H1 (cell line): ENCODE data around the gene TRIP13. TPM values are rescaled to one million over a fixed set of nuclear protein-coding genes. Genes with fewer than 3 reads are reported as not detected.

Experiments
- CEBPB ChIP-seq: IDR thresholded peaks from 2 replicates; pipeline ENCODE4 v1.6.1; 2012; ENCODE audit warnings: low read depth, low read length
- CHD1 ChIP-seq: IDR thresholded peaks from 2 replicates; pipeline ENCODE4 v1.6.1; 2012; ENCODE audit warnings: low read depth, low read length, improper control_type of control experiment
- CHD2 ChIP-seq: IDR thresholded peaks from 2 replicates; pipeline ENCODE4 v1.6.1; 2012; ENCODE audit warnings: low read length, improper control_type of control experiment
- CHD7 ChIP-seq: fragments of 300-600 bp; sonication (generic); IDR thresholded peaks from 2 replicates; pipeline ENCODE4 v1.7.1; 2012; ENCODE audit warnings: low read length, moderate library complexity, mild to moderate bottlenecking, inconsistent platforms; ENCODE audit not compliant: insufficient replicate concordance
- E2F6 ChIP-seq: IDR thresholded peaks from 2 replicates; pipeline ENCODE4 v1.6.1; 2012; ENCODE audit warnings: inconsistent platforms
- RNF2 ChIP-seq: fragments of 200-900, 300-1000 bp; sonication (generic); IDR thresholded peaks from 2 replicates; pipeline ENCODE4 v1.7.1; 2016; ENCODE audit warnings: borderline replicate concordance, low read depth, mild to moderate bottlenecking, antibody characterized with exemption, low read length; ENCODE audit not compliant: poor library complexity, severe bottlenecking; ENCODE audit errors: missing control alignments
- TAF7 ChIP-seq: optimal IDR thresholded peaks from 2 replicates; pipeline ENCODE3; 2011; ENCODE audit warnings: low read depth, mild to moderate bottlenecking, inconsistent platforms, low read length, moderate library complexity, borderline replicate concordance
- USF2 ChIP-seq: IDR thresholded peaks from 2 replicates; pipeline ENCODE4 v1.6.1; 2011; ENCODE audit warnings: low read length, improper control_type of control experiment
- polyA plus RNA-seq, 7 experiments: library from polyadenylated mRNA; depleted of rRNA in 3 of 7; stranded (reverse) in 5 of 7; unstranded in 2 of 7; fragments of >200 nt in 5 of 7; fragments of 200-250 nt in 2 of 7; gene quantifications; 1 replicate in 5 of 7; 2 replicates in 1 of 7; 4 replicates in 1 of 7; pipeline versions ENCODE4 v1.2.1 to v1.2.3, GENCODE V29; 2011 to 2013; ENCODE audit warnings: missing spikeins in 2 of 7, mixed read lengths in 2 of 7
- total RNA-seq: library from RNA; stranded (reverse); fragmentation: NEBNext Ultra II Directional; extraction: Animal tissue kit (Norgen Biotek cat#: 25700); gene quantifications from 2 replicates; pipeline ENCODE4 v1.2.1, GENCODE V29; 2021

The TRIP13 gene
- total and polyA plus RNA-seq, 2 of the 8 experiments (the other 6 are each of a cell fraction or from before 2014, with no cell fraction given), result 20.0 to 39.2 TPM

- TF ChIP-seq CHD7 (no peak), TAF7 (no peak), E2F6 (no peak), CHD1 (no peak), USF2 (no peak), CEBPB (no peak), CHD2 (no peak), RNF2 (no peak)
Measured at GRCh38 chr5:952597-953271, 60.0 kb downstream of the TRIP13 start (continued).
